GM19099 (cell line): Measurements from ENCODE around the gene TSC2.

ENCODE experiments used
- POLR2A ChIP-seq: IDR thresholded peaks from 3 replicates; pipeline ENCODE4 v1.6.1; 2011; ENCODE audit warnings: low read depth; ENCODE audit not compliant: insufficient read length; ENCODE audit errors: extremely low read depth

TSC2 gene

DNA sequence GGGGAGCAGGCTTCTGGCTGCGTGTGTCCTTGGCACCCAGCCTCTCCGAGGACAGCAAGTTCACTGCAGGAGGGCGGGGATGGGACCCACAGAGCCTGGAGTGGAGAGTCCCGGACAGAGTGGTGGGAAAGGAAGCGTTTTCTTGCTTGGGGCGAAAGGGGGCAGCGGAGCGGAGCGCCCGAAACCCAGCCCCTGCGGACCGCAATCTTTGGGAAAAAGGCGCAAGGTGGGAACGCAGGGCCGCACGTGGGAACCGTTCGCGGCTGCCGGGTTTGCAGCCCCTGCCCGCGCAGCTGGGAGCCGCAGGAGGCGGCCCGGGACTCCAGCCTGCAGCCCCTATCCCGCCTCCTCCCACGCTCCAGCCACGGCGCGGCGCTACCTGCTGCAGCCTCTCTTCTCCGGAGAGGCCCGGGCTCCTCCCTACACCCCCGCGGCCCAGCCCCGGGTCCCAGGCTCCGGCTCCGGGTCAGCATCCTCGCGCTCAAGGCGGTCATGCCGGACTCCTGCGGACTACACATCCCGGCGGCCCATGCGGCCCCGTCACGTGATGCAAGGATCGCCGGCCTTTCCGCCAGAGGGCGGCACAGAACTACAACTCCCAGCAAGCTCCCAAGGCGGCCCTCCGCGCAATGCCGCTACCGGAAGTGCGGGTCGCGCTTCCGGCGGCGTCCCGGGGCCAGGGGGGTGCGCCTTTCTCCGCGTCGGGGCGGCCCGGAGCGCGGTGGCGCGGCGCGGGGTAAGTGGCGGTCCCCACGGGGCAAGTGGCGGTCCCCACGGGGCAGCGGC is at the start of gene TSC2, which contains the start of gene NTHL1:
Gene TSC2 (plus strand): TSS at position 656 of the 786 bp plus-strand sequence. CDS start 631 bp downstream, outside the sequence.
Gene NTHL1 (minus strand): TSS at position 505 of the 786 bp plus-strand sequence. CDS start 11 bp downstream, at position 494.
- TF ChIP-seq POLR2A: peak; percentile 77

- no peak for TF ChIP-seq POLR2A
Observed at GRCh38 chr16:1998360-1998835, 49.4 kb upstream of the TSC2 start.

- no peak for TF ChIP-seq POLR2A
Observed at GRCh38 chr16:1998852-1999801, 48.7 kb upstream of the TSC2 start.

DNA sequence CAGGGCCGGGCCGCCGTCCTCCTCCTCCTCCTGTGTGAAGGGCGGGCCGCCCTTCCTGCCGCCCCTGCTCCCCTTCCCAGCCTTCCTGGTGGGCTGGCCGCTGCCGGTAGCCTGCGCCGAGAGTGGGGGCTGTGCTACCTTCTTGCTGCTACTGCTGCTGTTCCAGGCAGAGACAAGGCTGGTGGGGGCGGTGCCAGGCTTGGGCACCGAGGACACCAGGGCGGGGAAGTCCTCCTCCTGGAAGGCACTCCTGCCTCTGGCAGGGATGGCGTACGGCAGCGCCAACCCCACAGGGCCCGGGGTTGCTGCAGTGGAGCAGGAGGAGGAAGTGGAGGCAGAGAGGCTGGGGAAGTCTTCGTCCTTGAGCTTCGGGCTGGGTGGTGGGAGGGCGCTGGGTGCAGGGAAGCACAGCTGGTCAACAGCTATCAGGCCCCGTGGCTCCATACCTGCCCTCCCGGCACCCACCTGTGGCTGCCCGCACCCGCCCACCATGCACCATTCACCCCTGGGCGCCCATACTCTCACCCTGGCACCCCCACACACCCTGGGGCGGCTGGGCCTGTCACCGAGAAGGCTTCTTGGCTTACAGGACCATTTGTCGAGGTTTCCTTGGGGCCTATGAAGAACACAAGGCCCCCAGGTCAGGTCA is 47.8 kb upstream of the TSC2 start:
- no peak for TF ChIP-seq POLR2A

DNA sequence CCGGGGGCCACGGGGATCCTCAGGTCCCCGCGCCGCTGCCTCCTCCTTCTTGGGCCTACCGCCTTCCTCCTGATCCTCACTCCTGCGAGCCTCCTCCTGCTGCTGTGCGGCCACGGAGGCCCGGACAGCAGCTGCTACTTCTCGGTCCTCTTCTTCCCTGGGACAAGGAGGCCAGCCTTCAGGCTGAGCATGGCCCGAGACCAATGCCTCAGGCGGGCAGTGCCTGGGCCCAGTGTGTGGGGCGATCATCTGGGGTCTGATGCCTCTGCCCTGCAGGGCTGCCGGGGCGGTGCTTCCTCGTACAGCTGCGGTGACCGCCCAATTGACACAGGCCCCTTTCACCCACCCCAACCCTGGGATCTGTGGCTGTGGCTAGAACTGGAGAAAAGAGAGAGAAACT is 46.8 kb upstream of the TSC2 start:
- no peak for TF ChIP-seq POLR2A

GRCh38 chr16:2001456-2002355 is 46.1 kb upstream of the TSC2 start:
- TF ChIP-seq POLR2A: no peak

DNA sequence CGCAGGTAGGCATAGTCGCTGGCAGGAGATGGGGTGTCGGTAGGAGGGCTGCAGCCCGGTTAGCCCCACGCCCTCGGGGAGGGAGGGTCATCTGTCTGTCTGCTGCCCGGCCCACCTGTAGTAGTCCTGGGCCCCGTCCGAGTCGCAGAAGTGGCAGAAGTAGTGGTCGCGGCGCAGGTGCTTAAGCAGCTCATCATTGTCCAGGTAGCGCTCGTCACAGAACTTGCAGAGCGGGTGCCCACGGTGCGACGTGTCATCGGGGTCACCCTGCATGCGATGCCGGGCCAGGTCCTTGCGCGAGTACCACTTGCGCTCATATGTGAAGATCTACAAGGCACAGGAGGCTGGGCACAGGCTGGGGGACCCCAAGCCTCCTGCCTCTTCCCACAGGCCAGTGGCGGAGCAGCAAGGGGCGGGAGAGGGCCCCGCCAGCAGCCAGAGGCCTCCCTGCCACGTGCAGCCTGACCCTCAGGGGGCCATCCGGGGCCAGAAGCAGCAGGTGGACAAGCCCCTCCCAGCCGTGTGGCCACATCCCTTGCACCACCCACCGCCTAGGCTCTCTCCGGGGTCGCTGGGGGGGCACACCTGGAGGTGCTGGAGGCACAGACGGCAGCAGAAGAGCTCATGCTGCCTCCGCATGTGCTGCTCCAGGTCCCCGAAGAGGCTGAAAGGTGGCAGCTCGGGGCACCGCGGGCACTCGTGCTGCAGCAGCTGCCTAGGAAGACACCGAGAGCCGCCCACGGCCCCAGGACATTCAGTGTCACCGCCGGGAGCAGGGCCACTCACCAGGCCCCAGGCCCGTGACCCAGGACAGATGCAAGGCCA is 45.2 kb upstream of the TSC2 start:
- TF ChIP-seq POLR2A: no peak

DNA sequence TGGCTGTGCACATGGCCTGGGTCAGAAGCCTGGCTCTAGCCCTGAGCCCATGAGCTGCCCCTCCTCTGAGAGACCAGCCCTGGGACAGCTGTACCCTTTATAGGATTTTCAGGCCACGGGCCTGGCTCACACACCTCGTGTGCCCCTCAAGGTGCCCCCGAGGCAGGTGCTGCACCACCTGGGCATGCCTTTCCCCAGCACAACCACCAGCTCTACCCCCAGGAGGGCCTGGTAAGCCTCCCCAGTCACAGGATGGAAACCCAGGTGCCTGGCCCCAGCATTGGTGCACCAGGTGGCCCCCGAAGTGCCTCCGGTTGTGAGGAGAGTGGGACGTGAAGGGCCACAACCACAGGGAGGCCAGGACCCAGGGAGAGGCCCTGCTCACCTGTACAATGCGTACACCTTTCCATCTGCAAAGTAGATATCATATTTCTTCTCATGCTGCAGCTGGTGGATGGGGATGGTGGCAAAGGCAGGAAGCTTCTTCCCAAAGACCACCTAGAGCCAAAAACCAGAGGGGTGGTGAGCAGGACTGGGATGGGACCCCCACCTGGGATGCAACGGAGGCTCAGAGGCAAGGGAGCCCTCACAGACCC is 44.5 kb upstream of the TSC2 start:
- TF ChIP-seq POLR2A: no peak

GRCh38 chr16:2003827-2004641 is 43.8 kb upstream of the TSC2 start:
- no peak for TF ChIP-seq POLR2A

DNA sequence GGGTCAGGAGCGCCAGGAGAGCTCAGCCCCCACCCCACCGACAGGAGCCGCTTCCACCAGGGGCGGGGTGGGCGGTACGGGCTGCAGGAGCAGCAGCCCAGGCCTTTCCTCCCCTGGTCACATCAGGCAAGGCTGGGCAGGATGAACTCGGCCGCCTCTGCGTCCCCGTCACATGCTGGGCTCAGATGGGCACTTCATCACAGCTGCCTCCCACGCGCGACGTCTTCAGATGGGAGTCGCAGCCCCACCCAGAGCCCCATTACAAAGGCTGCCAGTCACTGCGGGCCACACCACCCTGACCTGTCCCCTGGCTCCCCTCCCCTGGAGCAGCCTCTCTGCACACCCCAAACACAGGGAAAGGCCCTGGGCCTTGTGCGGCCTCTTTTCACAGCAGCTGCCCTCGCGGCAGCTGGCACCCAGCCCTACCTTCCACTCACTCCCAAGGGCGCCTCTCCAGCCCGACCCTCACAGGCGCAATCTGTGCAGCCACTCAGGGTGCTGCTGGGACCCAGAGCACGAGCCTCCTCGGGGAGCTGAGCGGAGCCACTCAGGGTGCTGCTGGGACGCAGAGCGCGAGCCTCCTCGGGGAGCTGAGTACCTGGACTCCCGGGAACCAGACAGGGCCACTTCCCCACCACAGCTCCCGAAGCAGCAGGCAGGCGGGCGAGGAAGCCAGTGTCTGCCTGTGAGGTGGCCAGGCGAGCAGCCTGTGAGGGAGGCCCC is 42.8 kb upstream of the TSC2 start:
- TF ChIP-seq POLR2A: no peak

DNA sequence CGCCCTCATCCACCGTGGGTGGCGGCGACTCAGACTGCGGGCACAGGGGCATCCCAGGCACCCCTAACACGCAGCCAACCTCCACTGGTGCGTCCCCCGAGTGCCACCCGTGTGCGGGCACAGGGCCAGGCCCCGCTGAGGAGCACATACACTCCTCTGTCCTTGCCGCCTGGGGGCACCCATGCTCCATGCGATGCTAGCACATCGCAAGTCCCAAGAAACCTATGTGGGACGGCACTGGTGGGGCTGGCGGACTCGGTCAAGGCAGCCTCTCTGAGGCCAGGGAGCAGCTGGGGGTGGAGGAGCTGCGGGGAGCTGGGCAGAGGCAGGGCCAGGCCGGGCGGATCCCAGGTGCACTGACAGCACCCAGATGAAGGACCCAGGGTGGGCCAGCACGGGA is 42.1 kb upstream of the TSC2 start:
- TF ChIP-seq POLR2A: no peak
